Measurements from ENCODE around the gene GABRR3.

GABRR3 gene

GRCh38 chr3:97940034-97940433 lies 95.1 kb downstream of the GABRR3 start:
- POLR2A ChIA-PET: no interaction called here
- DNase-seq (ENCODE audit: extremely low spot score): no peak
- CTCF ChIA-PET: interaction anchor here (0.7 to 1.5 kb wide), 5 partner anchors 8 to 61 kb away, joined by 3 read pairs; no protein-coding TSS in a partner anchor
- no peak for TF ChIP-seq CTCF (IDR thresholded peaks at IDR 0.05; ENCODE audit: control extremely low read depth, extremely low read depth, low read depth, missing control alignments)

GRCh38 chr3:97939401-97939800 lies 95.7 kb downstream of the GABRR3 start:
- CTCF ChIA-PET: interaction anchor here (1.4 to 1.5 kb wide), 3 partner anchors 30 to 60 kb away, joined by 3 read pairs; no protein-coding TSS in a partner anchor
- DNase-seq (ENCODE audit: extremely low spot score): no peak
- POLR2A ChIA-PET: no interaction called here
- no peak for TF ChIP-seq CTCF (IDR thresholded peaks at IDR 0.05; ENCODE audit: control extremely low read depth, extremely low read depth, low read depth, missing control alignments)

GRCh38 chr3:97938444-97938843 lies 96.7 kb downstream of the GABRR3 start:
- no peak for DNase-seq (ENCODE audit: extremely low spot score)
- CTCF ChIA-PET: interaction anchor here (1.3 to 1.4 kb wide), 2 partner anchors 9 to 59 kb away, joined by 3 read pairs; no protein-coding TSS in a partner anchor
- POLR2A ChIA-PET: no interaction called here
- TF ChIP-seq CTCF (IDR thresholded peaks at IDR 0.05; ENCODE audit: control extremely low read depth, extremely low read depth, low read depth, missing control alignments): no peak

GRCh38 chr3:97937205-97937604 lies 97.9 kb downstream of the GABRR3 start:
- CTCF ChIA-PET: interaction anchor here (0.7 to 1.2 kb wide), 2 partner anchors 13 to 24 kb away, joined by 3 read pairs; no protein-coding TSS in a partner anchor
- no peak for DNase-seq (ENCODE audit: extremely low spot score)
- no peak for TF ChIP-seq CTCF (IDR thresholded peaks at IDR 0.05; ENCODE audit: control extremely low read depth, extremely low read depth, low read depth, missing control alignments)
- POLR2A ChIA-PET: no interaction called here

GRCh38 chr3:97935842-97936241 lies 99.3 kb downstream of the GABRR3 start:
- ChIA-PET CTCF (interaction anchor here (1.4 to 2.9 kb wide), 3 partner anchors 11 to 19 kb away, joined by 3 to 13 read pairs (median 6); no protein-coding TSS in a partner anchor), POLR2A (no interaction called here)

More at GRCh38 chr3:97935842-97936241, 99.3 kb downstream of the GABRR3 start:
- no peak for TF ChIP-seq CTCF (IDR thresholded peaks at IDR 0.05; ENCODE audit: control extremely low read depth, extremely low read depth, low read depth, missing control alignments)
- no peak for DNase-seq (ENCODE audit: extremely low spot score)

Data from GM10248 (cell line).